ENCODE data around the gene RNU6-1.

GRCh38 chr15:67862750-67863441, 23.1 kb upstream of the RNU6-1 start:
- TF ChIP-seq, protein P1, sequence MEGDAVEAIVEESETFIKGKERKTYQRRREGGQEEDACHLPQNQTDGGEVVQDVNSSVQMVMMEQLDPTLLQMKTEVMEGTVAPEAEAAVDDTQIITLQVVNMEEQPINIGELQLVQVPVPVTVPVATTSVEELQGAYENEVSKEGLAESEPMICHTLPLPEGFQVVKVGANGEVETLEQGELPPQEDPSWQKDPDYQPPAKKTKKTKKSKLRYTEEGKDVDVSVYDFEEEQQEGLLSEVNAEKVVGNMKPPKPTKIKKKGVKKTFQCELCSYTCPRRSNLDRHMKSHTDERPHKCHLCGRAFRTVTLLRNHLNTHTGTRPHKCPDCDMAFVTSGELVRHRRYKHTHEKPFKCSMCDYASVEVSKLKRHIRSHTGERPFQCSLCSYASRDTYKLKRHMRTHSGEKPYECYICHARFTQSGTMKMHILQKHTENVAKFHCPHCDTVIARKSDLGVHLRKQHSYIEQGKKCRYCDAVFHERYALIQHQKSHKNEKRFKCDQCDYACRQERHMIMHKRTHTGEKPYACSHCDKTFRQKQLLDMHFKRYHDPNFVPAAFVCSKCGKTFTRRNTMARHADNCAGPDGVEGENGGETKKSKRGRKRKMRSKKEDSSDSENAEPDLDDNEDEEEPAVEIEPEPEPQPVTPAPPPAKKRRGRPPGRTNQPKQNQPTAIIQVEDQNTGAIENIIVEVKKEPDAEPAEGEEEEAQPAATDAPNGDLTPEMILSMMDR (IDR thresholded peaks at IDR 0.05), result no peak
- no peak for TF ChIP-seq EZH2 (IDR thresholded peaks at IDR 0.05; ENCODE audit: borderline replicate concordance, insufficient read depth, low read depth, low read length, poor library complexity, severe bottlenecking)

Measured in B cell (primary cell).